Nucleus accumbens (tissue), 56 donors: ENCODE results near the gene PROX1.

Experiments
- DNase-seq, 56 donors: peaks; one replicate each; lab custom pipeline; 2025; lab: John Stamatoyannopoulos, UW

PROX1 gene

DNA sequence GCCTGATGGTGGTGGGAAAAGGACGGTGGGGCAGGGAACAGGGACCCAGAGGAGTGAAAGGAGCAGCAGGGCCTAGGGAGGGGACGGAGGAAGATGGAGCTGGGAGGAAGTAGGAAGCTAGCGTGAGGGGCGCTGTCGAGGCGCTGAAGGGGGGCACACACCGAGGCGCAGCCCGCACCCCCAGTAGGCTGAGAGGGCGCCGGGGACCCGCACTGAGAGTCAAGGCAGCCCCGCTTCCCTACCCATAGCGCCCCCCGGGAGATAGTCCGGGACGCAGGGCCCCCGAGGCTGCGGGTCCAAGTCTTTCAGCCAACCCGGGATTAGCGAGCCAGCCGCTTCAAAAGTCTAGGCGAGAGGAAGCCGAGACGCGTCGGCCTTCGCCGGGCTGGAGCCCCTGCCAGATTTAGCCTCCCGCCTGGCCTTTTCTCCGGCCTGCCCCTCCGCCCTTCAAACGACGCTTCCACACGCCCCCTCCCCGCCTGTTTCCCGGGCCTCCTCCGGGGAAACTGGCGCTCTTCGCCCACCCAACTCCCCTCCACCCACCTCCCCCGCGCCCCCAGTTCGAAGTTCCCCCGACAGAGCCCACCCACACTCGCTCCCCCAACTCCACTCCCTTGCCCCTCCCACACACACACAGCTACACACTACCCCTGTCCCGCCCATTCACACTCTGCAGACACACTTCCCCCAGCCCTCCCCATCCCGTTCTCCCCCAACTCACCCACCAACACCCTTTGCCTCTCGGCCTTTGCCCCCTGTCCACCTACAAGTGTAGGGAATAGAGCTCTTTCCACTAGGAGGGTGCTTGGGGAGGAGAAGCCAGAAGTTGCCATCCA, 7.8 kb upstream of the PROX1 start:
- DNase-seq, result peak in 4 of 56 donors; percentile 16 to 39 (median 24)

- DNase-seq, result no peak
Observed at GRCh38 chr1:213980906-213981305, 6.9 kb upstream of the PROX1 start.

DNA sequence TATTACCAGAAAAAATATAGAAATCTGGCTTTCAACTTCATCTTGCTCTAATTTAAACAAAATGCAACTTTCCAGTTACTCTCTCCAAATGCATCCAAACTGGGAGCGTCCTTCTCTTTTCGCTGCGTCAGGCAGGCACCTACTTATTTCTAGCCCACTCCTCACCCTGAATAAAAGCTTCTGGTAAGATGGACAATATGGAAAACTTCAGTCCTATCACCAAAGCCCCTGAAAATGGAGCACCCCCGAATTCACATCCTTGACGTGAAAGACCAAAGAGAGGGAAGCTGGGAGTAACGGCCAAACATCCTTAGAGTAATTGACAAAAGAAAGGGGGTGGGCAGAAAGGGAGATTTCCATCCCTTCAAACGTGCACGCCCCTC, 5.5 kb upstream of the PROX1 start:
- DNase-seq, result no peak

DNA sequence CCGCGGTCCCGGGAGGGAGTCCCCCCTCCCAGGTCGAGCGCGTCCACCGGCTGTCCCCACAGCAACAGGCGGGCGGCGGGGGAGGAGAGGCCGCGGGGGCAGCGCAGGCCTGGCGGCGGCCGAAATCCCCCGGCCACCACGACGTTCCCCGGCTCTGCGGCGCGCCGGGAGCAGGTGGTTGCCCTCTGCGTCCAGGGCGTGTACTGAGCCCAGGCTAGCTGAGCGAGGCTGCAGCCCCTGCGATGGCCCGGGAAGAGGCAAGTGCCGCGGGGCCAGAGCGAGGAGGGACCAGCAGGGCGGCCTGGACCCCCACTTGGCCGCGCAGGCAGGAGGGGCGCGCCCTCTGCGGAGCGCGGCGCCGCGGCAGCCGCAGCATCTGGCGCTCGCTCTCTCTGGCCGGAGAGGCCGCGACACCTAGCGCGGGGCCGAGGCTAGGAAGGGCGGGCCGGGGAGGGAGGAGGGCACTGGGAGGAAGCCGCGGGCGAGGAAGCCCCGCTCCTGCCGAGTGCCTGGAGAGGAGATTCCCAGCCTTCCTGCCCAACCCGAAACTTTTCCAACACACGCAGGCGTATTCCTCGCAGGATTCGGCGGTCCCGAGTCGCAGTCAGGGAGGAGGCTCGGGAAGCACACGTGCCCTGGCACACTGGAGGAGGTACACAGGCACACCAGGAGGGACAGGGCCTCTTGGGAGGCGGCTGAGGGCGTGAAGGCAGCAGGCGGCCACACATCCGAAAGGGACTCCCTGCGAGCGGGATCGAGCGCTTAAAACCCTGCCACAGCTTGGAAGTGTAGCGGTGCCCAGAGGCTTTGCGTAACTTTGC, 4.9 kb upstream of the PROX1 start:
- peak in 19 of 56 donors; percentile 22 to 65 (median 45) for DNase-seq

DNA sequence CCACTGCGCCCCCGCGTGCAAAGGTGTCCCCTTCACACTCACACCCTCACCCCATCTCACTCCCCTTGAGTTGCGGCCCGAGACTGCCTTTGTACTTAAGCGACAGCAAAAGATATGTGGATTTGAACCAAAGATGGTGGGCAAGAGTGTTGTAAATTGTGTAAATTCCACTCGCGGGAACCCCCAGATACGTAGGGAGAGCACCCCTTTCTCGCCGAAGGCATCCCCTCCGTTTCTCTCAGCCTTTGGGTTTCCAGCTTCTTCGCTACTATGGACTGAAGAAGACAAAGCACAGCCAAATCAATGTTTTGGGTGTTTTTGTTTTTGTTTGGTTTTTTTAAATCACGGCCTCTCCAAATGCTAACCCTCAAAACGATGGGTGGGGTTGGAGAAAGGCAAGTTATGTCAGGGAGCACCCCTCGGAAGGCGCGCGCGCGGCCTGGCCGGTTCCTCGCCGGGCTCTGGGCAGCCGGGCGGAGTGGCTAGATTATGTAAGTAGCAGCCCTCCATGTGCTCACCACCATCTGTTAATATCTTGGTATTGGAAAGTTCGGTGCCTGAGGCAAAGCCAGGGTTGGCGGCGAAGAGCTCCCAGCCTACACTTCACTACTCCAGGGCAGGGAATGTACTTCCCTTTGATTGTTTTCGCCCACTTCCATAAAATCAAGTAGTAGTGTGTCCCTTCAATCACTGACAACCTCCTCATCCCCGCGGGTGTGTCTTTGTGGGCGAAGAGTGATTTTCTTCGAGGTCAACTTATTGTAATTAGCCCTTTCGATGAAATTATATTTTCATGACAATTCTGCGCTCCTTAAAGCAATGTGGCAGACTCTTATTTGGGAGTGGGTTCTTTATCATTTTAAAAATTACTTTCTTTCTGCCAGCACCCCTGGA, 4.0 kb upstream of the PROX1 start:
- DNase-seq, result no peak

DNA sequence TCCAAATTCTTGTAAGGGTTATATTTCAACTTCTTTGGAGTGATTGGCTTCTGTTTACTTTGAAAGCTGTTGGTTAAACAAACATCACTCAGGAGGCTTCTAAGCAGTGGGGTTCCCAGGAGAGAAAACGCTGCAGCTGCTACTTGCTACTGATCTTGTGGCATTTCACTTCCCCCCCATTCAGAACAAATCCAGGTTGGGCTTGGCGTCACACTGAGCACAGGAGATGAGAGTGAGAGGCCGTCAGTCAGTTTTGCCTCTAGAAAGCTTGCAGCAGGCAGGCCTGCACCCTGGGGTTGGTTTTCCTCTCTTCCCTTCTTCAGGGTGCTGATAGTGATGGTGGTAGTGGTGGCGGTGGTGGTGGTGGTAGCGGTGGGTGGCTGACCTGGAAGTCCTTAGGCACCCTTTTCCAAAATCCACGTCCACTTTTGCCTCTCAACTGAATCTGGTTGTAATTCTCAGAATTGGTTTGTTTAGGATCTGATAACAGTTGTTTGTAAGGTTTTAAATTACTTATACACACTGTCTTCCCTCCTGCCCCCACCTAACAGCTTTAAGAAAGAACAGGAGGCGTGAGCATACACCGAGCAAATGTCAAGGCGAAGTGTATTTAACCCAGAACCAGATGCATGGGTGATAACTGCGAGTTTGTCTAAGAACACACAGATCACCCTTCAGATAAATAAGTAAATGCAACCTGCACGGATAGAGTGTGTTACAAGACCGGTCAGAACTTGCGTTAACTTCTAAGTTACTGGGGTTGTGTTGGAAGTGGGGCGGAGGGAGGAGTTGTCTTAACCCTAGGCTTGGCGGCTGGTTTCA, 3.2 kb upstream of the PROX1 start:
- no peak for DNase-seq

- DNase-seq, result no peak
Observed at GRCh38 chr1:213985209-213986019, 2.4 kb upstream of the PROX1 start.

- no peak for DNase-seq
Observed at GRCh38 chr1:213986020-213986924, 1.5 kb upstream of the PROX1 start.

DNA sequence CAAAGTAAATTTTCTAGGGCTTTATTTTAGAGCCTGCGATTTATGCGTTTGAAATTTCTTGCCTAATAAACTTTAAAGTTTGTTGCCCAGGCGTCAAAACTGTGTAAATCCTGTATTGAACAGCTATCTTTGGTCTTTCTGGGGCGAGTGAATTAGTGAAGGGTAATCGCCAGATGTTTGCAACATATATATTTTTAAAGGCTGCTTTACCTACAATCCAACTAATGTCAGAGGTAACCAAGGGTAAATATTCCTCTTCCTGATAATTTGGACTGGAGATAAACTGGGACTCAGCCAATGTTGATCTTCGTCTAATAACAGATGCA, 885 bp upstream of the PROX1 start:
- no peak for DNase-seq

- peak in 45 of 56 donors; percentile 46 to 89 (median 72) for DNase-seq
Observed at GRCh38 chr1:213987422-213987926, 299 bp upstream of the PROX1 start.

GRCh38 chr1:213988507-213989001, 781 bp downstream of the PROX1 start:
- peak in 5 of 56 donors; percentile 38 to 72 (median 42) for DNase-seq

DNA sequence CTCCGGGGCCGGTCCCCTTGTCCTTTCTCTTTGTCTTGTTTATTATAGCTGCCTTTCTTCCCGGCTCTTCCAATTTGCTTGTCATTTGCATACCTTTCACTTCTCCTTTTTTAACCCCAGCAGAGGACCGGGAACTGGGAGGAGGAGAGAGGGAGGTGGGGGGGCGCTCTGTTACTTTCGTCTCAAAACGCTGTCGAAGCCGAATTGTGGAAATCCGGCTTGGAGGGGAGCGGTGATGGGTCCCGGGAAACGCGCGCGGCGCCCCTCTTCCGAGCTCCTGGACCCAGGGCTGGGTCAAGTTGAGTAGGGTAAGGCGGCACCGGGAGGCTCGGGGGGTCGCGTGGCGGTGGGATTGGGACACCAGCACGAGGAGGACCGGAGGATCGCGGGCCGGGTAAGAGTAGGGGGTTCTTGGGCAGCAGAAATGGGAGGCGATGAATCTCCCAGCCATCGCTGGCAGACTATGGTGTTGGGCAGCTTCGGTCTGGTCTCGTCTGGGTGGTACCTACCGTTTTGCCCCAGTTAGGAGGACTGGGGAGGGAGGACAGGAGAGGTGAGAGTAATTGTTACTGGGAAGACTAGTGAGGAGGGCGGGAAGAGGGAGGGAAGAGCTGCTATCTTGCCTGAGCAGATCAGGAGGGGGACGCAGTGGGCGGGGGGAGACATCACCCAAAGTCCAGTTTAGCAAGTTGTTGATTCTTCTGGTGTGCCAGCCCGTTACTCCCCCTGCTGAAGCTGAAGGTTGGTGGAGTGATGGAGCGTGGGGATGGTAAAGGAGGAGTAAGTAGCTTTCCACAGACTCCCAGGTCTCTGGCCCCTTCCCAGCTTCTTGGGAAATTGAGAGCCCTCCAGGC, 1.5 kb downstream of the PROX1 start:
- DNase-seq, result peak in 12 of 56 donors; percentile 16 to 72 (median 45)

- no peak for DNase-seq
Observed at GRCh38 chr1:213993929-213994328, 6.2 kb downstream of the PROX1 start.

DNA sequence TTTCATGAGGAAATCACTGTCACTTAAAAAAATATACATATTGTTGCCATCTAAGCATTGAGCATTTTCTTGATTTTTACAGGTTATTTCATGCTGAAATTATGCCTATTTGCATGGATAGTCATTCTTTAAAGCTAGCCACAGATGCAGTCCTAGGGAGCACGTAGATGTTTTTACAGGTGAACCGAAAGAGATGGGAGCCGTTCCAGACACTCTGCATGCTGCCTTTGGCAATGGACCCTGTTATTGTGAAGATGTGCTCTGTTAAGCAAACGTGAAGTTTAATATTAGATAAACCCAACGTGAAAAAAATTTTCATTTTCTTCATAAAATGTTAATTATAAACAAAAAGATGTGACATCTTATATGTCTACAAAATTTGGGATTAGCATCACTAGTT, 7.1 kb downstream of the PROX1 start:
- DNase-seq, result no peak

DNA sequence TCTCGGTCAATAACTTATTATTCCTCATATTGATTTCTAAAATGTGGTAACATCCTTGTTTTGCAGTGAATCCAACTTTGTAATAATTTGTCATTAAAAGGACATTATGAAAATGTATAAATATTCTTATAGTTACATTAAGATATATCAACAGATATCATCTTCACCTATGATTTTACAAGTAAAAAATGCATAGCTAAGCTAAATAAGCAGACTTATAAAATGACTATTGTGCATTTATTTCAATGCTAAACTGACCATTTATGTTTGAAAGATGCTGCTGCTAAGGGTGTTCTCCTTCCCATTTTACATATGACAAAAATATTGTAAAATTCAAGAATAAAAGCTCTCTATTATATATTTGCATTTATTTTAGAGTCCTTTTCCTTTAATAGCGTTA, 7.8 kb downstream of the PROX1 start:
- DNase-seq, result no peak

DNA sequence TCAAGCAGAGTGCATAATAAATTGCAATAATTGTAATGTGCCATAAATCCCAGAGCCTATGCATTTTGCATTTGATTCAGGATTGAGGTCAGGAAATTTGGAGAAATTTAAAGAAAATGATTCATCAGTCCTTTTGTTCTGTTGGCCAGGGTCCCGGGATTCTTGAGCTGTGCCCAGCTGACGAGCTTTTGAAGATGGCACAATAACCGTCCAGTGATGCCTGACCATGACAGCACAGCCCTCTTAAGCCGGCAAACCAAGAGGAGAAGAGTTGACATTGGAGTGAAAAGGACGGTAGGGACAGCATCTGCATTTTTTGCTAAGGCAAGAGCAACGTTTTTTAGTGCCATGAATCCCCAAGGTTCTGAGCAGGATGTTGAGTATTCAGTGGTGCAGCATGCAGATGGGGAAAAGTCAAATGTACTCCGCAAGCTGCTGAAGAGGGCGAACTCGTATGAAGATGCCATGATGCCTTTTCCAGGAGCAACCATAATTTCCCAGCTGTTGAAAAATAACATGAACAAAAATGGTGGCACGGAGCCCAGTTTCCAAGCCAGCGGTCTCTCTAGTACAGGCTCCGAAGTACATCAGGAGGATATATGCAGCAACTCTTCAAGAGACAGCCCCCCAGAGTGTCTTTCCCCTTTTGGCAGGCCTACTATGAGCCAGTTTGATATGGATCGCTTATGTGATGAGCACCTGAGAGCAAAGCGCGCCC, 8.7 kb downstream of the PROX1 start:
- DNase-seq, result peak in 30 of 56 donors; percentile 3 to 88 (median 43)
